Measurements from ENCODE around the gene UBN2.

UBN2 gene

DNA sequence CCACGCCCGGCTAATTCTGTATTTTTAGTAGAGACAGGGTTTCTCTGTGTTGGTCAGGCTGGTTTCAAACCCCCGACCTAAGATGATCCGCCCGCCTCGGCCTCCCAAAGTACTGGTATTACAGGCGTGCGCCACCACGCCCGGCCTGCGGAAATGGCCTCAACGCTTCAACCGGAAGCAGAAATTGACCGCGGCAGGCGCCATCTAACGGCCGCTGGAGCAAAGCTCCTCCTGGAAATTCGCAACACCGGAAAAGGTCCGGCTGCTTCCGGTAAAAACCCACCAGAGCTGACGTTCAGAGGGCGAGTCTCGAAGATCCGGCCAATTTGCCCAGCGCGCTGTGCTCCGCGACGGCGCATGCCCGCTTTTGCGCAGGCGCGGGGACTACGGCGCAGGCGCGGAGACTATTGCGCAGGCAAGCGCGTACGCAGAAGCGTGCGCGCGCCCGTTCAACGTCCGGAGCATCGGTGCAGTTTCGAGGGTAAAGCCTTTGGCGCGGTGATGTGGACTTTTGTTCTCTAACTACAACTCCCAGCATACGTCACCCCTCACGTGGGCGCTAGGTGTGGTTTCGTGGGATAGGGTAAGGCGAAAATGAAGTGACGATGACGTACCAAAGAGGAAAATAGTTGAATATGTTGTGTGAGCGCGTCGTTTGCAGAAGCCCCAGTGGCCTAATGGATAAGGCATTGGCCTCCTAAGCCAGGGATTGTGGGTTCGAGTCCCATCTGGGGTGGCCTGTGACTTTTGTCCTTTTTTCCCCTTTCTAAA, 109.2 kb downstream of the UBN2 start:
- peak overlapping the region; percentile 100 for H3K9ac ChIP-seq (ENCODE audit: low read depth, low read length)
- H3K9me3 ChIP-seq (ENCODE audit: control insufficient read depth, insufficient read depth, low read length) = no peaks in the 10 kb centered on the region
- peaks cover 5% of the 10 kb centered on the region for H3K4me1 ChIP-seq (ENCODE audit: control insufficient read depth, insufficient read depth, low read length)
- peak overlapping the region; percentile 90 for H3K4me3 ChIP-seq (ENCODE audit: low read depth, low read length)
- no peaks in the 10 kb centered on the region for H3K36me3 ChIP-seq (ENCODE audit: control insufficient read depth, insufficient read depth, low read length)
- H3K27me3 ChIP-seq (ENCODE audit: control insufficient read depth, insufficient read depth, low read length) = no peaks in the 10 kb centered on the region

DNA sequence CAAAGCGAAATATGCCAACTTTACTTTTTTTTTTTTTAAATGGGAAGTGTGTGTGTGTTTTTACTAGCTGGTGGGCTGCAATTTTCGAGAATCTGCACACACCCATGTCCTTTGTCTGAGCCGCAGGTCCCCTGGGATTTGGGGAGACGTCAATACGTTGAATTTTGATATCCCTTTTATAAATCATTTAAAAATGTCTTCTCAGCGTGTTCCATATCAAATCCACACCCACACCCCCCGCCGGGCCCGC, 109.7 kb downstream of the UBN2 start:
- Histone ChIP-seq H3K9ac (ENCODE audit: low read depth, low read length) (peak overlapping the region; percentile 100), H3K9me3 (ENCODE audit: control insufficient read depth, insufficient read depth, low read length) (no peaks in the 10 kb centered on the region), H3K27me3 (ENCODE audit: control insufficient read depth, insufficient read depth, low read length) (no peaks in the 10 kb centered on the region), H3K4me3 (ENCODE audit: low read depth, low read length) (peak overlapping the region; percentile 90), H3K36me3 (ENCODE audit: control insufficient read depth, insufficient read depth, low read length) (no peaks in the 10 kb centered on the region), H3K4me1 (ENCODE audit: control insufficient read depth, insufficient read depth, low read length) (peaks cover 5% of the 10 kb centered on the region)

GRCh38 chr7:139341058-139341775, 110.2 kb downstream of the UBN2 start, which contains the start of gene FMC1:
FMC1 (plus strand) TSS chr7:139341337; CDS start chr7:139341385, 48 bp downstream.
- Histone ChIP-seq H3K9ac (ENCODE audit: low read depth, low read length) (peak within 1 kb of the TSS; percentile 100), H3K27me3 (ENCODE audit: control insufficient read depth, insufficient read depth, low read length) (no peaks in the 10 kb centered on the region), H3K4me1 (ENCODE audit: control insufficient read depth, insufficient read depth, low read length) (peaks cover 5% of the 10 kb centered on the region), H3K36me3 (ENCODE audit: control insufficient read depth, insufficient read depth, low read length) (no peaks in the 10 kb centered on the region), H3K9me3 (ENCODE audit: control insufficient read depth, insufficient read depth, low read length) (no peaks in the 10 kb centered on the region), H3K4me3 (ENCODE audit: low read depth, low read length) (peak within 1 kb of the TSS; percentile 90)

- H3K9ac ChIP-seq (ENCODE audit: low read depth, low read length) = peak overlapping the region; percentile 6
- no peaks in the 10 kb centered on the region for H3K9me3 ChIP-seq (ENCODE audit: control insufficient read depth, insufficient read depth, low read length)
- H3K4me1 ChIP-seq (ENCODE audit: control insufficient read depth, insufficient read depth, low read length) = peaks cover 5% of the 10 kb centered on the region
- no peaks in the 10 kb centered on the region for H3K36me3 ChIP-seq (ENCODE audit: control insufficient read depth, insufficient read depth, low read length)
- H3K27me3 ChIP-seq (ENCODE audit: control insufficient read depth, insufficient read depth, low read length) = no peaks in the 10 kb centered on the region
- H3K4me3 ChIP-seq (ENCODE audit: low read depth, low read length) = peak overlapping the region; percentile 90
Measured at GRCh38 chr7:139341776-139342226, 110.8 kb downstream of the UBN2 start.

GRCh38 chr7:139345042-139345441, 114.0 kb downstream of the UBN2 start:
- no peak overlapping the region for H3K9ac ChIP-seq (ENCODE audit: low read depth, low read length)
- no peaks in the 10 kb centered on the region for H3K36me3 ChIP-seq (ENCODE audit: control insufficient read depth, insufficient read depth, low read length)
- H3K4me3 ChIP-seq (ENCODE audit: low read depth, low read length) = no peak overlapping the region
- H3K27me3 ChIP-seq (ENCODE audit: control insufficient read depth, insufficient read depth, low read length) = no peaks in the 10 kb centered on the region
- no peaks in the 10 kb centered on the region for H3K9me3 ChIP-seq (ENCODE audit: control insufficient read depth, insufficient read depth, low read length)
- peaks cover 5% of the 10 kb centered on the region for H3K4me1 ChIP-seq (ENCODE audit: control insufficient read depth, insufficient read depth, low read length)

DNA sequence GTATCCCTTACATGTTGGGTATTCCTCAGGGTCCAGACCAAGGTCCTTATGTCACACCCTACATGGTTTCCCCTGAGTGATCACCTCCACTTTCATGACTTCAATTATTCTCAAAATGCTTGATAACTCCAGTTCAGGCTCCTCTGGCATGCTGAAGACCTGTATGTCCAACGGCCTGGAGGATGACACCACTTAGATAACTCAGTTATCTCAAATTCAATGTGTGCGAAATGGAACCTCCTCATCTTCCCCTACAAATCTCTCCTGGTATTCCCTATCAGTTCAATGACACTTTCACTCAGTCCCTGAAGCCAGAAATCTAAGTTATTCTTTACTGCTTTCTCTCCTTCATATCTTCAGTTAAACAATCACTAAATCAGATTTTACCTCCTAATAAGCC, 120.0 kb downstream of the UBN2 start:
- no peak overlapping the region for H3K4me3 ChIP-seq (ENCODE audit: low read depth, low read length)
- no peaks in the 10 kb centered on the region for H3K27me3 ChIP-seq (ENCODE audit: control insufficient read depth, insufficient read depth, low read length)
- no peaks in the 10 kb centered on the region for H3K36me3 ChIP-seq (ENCODE audit: control insufficient read depth, insufficient read depth, low read length)
- H3K4me1 ChIP-seq (ENCODE audit: control insufficient read depth, insufficient read depth, low read length) = no peaks in the 10 kb centered on the region
- H3K9ac ChIP-seq (ENCODE audit: low read depth, low read length) = no peak overlapping the region
- no peaks in the 10 kb centered on the region for H3K9me3 ChIP-seq (ENCODE audit: control insufficient read depth, insufficient read depth, low read length)

DNA sequence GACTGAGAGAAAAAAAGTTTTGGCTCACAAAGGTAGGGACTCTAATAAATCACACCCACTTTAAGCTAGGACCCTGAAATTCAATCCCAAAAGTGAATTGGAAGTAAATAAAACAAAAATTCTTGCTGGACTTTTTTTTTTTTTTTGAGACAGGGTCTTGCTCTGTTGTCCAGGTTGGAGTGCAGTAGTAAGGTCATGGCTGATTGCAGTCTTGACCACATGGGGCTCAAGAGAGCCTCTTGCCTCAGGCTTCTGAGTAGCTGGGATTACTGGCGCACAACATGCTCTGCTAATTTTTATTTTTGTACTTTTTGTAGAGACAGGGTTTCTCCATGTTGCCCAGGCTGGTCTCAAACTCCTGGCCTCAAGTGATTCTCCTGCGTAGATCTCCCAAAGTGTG, 123.7 kb downstream of the UBN2 start:
- no peak overlapping the region for H3K9ac ChIP-seq (ENCODE audit: low read depth, low read length)
- peaks cover 3% of the 10 kb centered on the region for H3K36me3 ChIP-seq (ENCODE audit: control insufficient read depth, insufficient read depth, low read length)
- H3K4me3 ChIP-seq (ENCODE audit: low read depth, low read length) = no peak overlapping the region
- no peaks in the 10 kb centered on the region for H3K27me3 ChIP-seq (ENCODE audit: control insufficient read depth, insufficient read depth, low read length)
- H3K4me1 ChIP-seq (ENCODE audit: control insufficient read depth, insufficient read depth, low read length) = peaks cover 5% of the 10 kb centered on the region
- no peaks in the 10 kb centered on the region for H3K9me3 ChIP-seq (ENCODE audit: control insufficient read depth, insufficient read depth, low read length)

DNA sequence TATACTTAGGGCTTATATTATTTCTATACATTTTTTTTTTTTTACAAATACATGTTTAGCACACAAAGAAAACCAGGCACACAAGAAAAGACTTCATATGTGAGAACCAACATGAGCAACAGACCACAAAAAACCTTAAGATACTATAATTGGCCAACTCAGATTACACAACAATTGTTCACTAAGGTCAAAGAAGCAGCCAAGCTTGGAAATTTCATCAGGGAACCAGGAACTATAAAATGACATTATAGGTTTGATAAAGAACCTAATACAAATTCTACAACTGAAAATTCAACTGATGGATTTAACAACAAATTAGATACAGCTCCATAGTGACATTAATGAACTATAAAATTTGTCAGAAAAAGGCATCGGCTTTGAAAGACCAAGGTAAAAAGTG, 124.3 kb downstream of the UBN2 start:
- Histone ChIP-seq H3K36me3 (ENCODE audit: control insufficient read depth, insufficient read depth, low read length) (peaks cover 3% of the 10 kb centered on the region), H3K4me3 (ENCODE audit: low read depth, low read length) (no peak overlapping the region), H3K4me1 (ENCODE audit: control insufficient read depth, insufficient read depth, low read length) (peaks cover 5% of the 10 kb centered on the region), H3K9ac (ENCODE audit: low read depth, low read length) (no peak overlapping the region), H3K27me3 (ENCODE audit: control insufficient read depth, insufficient read depth, low read length) (no peaks in the 10 kb centered on the region), H3K9me3 (ENCODE audit: control insufficient read depth, insufficient read depth, low read length) (no peaks in the 10 kb centered on the region)

All from iPS-15b (cell line).